GM12878 (cell line): ENCODE measurements around the gene RND1. TPM values are rescaled to one million over a fixed set of nuclear protein-coding genes. Genes with fewer than 3 reads are reported as not detected.

ENCODE experiments used
- ATAC-seq: fragments of 200-7000 bp; cut with Tn5 transposase; 3 replicates; pipeline ENCODE4 v1.9.1; 2020; ENCODE audit warnings: mild to moderate bottlenecking, moderate library complexity
- BruUV-seq: library from RNA; stranded (reverse); fragments of 400-500 nt; replicated peaks from 2 replicates; lab custom pipeline; 2021; lab: Mats Ljungman, UMichigan
- CTCF ChIA-PET: fragments of 300-600 bp; sonication (Branson Sonifier 250); formaldehyde crosslinking; extraction: SDS; loops from one replicate; lab custom pipeline; 2021; ENCODE audit warnings: inconsistent platforms; lab: Yijun Ruan, JAX
- POLR2A ChIA-PET: fragments of 350-600 bp; formaldehyde crosslinking; extraction: SDS; loops from one replicate; lab custom pipeline; 2021; ENCODE audit warnings: inconsistent platforms; lab: Charles Lee
- RAD21 ChIA-PET: fragments of 300-600 bp; sonication (Branson Sonifier 250); formaldehyde crosslinking; loops from one replicate; lab custom pipeline; 2023; ENCODE audit warnings: antibody characterized with exemption; ENCODE audit not compliant: unreplicated experiment; lab: Charles Lee
- SMC1A ChIA-PET: fragments of 300-600 bp; sonication (Branson Sonifier 250); formaldehyde crosslinking; loops from one replicate; lab custom pipeline; 2023; ENCODE audit not compliant: unreplicated experiment, uncharacterized antibody; lab: Charles Lee
- DNase-seq: peaks from one replicate; pipeline ENCODE4 v3.0.0-alpha.2; 2011; ENCODE audit warnings: low read depth, low spot score
- FAIRE-seq: peaks from 3 replicates; lab custom pipeline; 2011; peaks lifted over from hg19 to GRCh38; lab: Jason Lieb, UNC
- H2AFZ ChIP-seq: 2 replicates; pipeline ENCODE4 v1.6.0; 2011; ENCODE audit warnings: low read depth, low read length, control low read depth; ENCODE audit not compliant: control insufficient read depth
- H3K27ac ChIP-seq: 2 replicates; pipeline ENCODE4 v1.5.1; 2011; ENCODE audit warnings: control low read depth; ENCODE audit not compliant: control insufficient read depth, insufficient read depth
- H3K27me3 ChIP-seq, 2 experiments: replicated peaks in 1 of 2; 2 replicates each; pipeline versions ENCODE4 v1.6.0 to v1.6.1; 2011; ENCODE audit warnings: low read length in 1 of 2; ENCODE audit not compliant: control insufficient read depth in 2 of 2, insufficient read depth in 2 of 2
- H3K36me3 ChIP-seq, 2 experiments: 2 replicates each; pipeline ENCODE4 v1.5.1; 2011; ENCODE audit warnings: low read length in 1 of 2; ENCODE audit not compliant: control insufficient read depth in 2 of 2, insufficient read depth in 2 of 2
- H3K4me1 ChIP-seq: 2 replicates; pipeline ENCODE4 v1.6.1; 2011; ENCODE audit warnings: mild to moderate bottlenecking, low read length, moderate library complexity, mixed read lengths; ENCODE audit not compliant: control insufficient read depth, insufficient read depth
- H3K4me2 ChIP-seq: 2 replicates; pipeline ENCODE4 v1.6.0; 2011; ENCODE audit warnings: control low read depth; ENCODE audit not compliant: control insufficient read depth, insufficient read depth
- H3K4me3 ChIP-seq: fragments of 200-600 bp; sonication (generic); 2 replicates; pipeline ENCODE4 v1.5.1; 2016
- H3K79me2 ChIP-seq: 2 replicates; pipeline ENCODE4 v1.6.0; 2011; ENCODE audit warnings: low read length; ENCODE audit not compliant: control insufficient read depth, insufficient read depth
- H3K9ac ChIP-seq: 2 replicates; pipeline ENCODE4 v1.8.0; 2011; ENCODE audit warnings: low read length, control low read depth, mixed read lengths; ENCODE audit not compliant: control insufficient read depth, insufficient read depth
- H3K9me3 ChIP-seq: replicated peaks from 3 replicates; pipeline ENCODE4 v1.5.1; 2011; ENCODE audit warnings: mild to moderate bottlenecking, low read length; ENCODE audit not compliant: control insufficient read depth, insufficient read depth
- H4K20me1 ChIP-seq: 2 replicates; pipeline ENCODE4 v1.6.0; 2011; ENCODE audit not compliant: control insufficient read depth, insufficient read depth
- ATF7 ChIP-seq: fragments of 450-650 bp; IDR thresholded peaks from 2 replicates; pipeline ENCODE4 v1.6.1; 2016; ENCODE audit warnings: low read depth, mild to moderate bottlenecking
- BMI1 ChIP-seq: fragments of 450-650 bp; IDR thresholded peaks from 2 replicates; pipeline ENCODE4 v1.6.1; 2016; ENCODE audit warnings: mild to moderate bottlenecking, moderate library complexity, borderline replicate concordance
- CHD1 ChIP-seq: IDR thresholded peaks from 2 replicates; pipeline ENCODE4 v1.6.1; 2012; ENCODE audit warnings: low read depth, low read length, improper control_type of control experiment
- DPF2 ChIP-seq: fragments of 450-650 bp; IDR thresholded peaks from 2 replicates; pipeline ENCODE4 v1.6.1; 2017; ENCODE audit warnings: mild to moderate bottlenecking
- HCFC1 ChIP-seq: fragments of 150-350 bp; IDR thresholded peaks from 2 replicates; pipeline ENCODE4 v1.6.1; 2014; ENCODE audit warnings: low read length
- IRF5 ChIP-seq: fragments of 450-650 bp; IDR thresholded peaks from 2 replicates; pipeline ENCODE4 v1.6.1; 2017; ENCODE audit warnings: borderline replicate concordance
- MTA3 ChIP-seq: IDR thresholded peaks from 2 replicates; pipeline ENCODE4 v1.6.1; 2012; ENCODE audit warnings: low read length, inconsistent platforms, borderline replicate concordance
- POLR2AphosphoS2 ChIP-seq: IDR thresholded peaks from 2 replicates; pipeline ENCODE4 v1.6.1; 2011; ENCODE audit warnings: low read depth, mild to moderate bottlenecking, low read length, improper control_type of control experiment, moderate library complexity
- RUNX3 ChIP-seq: IDR thresholded peaks from 2 replicates; pipeline ENCODE4 v1.6.1; 2012; ENCODE audit warnings: low read length, inconsistent platforms
- SIN3A ChIP-seq: IDR thresholded peaks from 2 replicates; pipeline ENCODE4 v1.6.1; 2012; ENCODE audit warnings: low read depth, low read length, improper control_type of control experiment
- SIX5 ChIP-seq: IDR thresholded peaks from 2 replicates; pipeline ENCODE4 v1.6.1; 2011; ENCODE audit warnings: mild to moderate bottlenecking, low read depth, low read length, moderate library complexity; ENCODE audit not compliant: severe bottlenecking
- SMARCA5 ChIP-seq: fragments of 450-650 bp; IDR thresholded peaks from 2 replicates; pipeline ENCODE4 v1.6.1; 2017; ENCODE audit warnings: mild to moderate bottlenecking
- WRNIP1 ChIP-seq: IDR thresholded peaks from 2 replicates; pipeline ENCODE4 v1.6.1; 2011; ENCODE audit warnings: low read depth, low read length, improper control_type of control experiment, borderline replicate concordance
- YY1 ChIP-seq: IDR thresholded peaks from 2 replicates; pipeline ENCODE4 v1.6.1; 2011; ENCODE audit warnings: low read depth, mild to moderate bottlenecking, low read length
- WGBS: methylation state at CpG from one replicate; pipeline ENCODE4 v1.1.6; 2016; ENCODE audit warnings: low lambda C conversion rate; ENCODE audit not compliant: insufficient replicate concordance, insufficient coverage; ENCODE audit errors: missing lambda C conversion rate; 5-methylcytosine and 5-hydroxymethylcytosine counted together
- in situ Hi-C: fragments of 300-500 bp; cut with MboI; formaldehyde crosslinking; loops from 9 replicates; pipeline ENCODE4 v1.14.3; 2018; ENCODE audit warnings: mixed read lengths
- intact Hi-C: fragments of 100-400 bp; cut with micrococcal nuclease; formaldehyde crosslinking; loops from one replicate; pipeline ENCODE4 v1.14.2; 2022; ENCODE audit not compliant: unreplicated experiment
- polyA plus RNA-seq, 11 experiments: library from polyadenylated mRNA; depleted of rRNA in 4 of 11; unstranded in 6 of 11; stranded (reverse) in 5 of 11; fragments of >200 nt; fragmentation: Nextera tagmentation in 4 of 11; fragmentation: Illumina TruSeq in 1 of 11; extraction: Ambion mirVana in 4 of 11; extraction: Trizol in 1 of 11; gene quantifications; 1 replicate in 1 of 11; 2 replicates in 10 of 11; pipeline versions ENCODE4 v1.2.1 to v1.2.3, GENCODE V29; 2011 to 2016; ENCODE audit warnings: inconsistent platforms in 2 of 11, missing spikeins in 2 of 11, low read depth in 1 of 11
- total RNA-seq, 4 experiments: library from RNA; depleted of rRNA in 3 of 4; stranded (reverse); fragments of >200 nt in 3 of 4; fragmentation: Illumina TruSeq in 1 of 4; extraction: Trizol in 1 of 4; gene quantifications; 2 replicates each; pipeline versions ENCODE4 v1.2.1 to v1.2.3, GENCODE V29; 2013 to 2021
- TF ChIP-seq, protein P1 (sequence below): fragments of 450-650 bp; IDR thresholded peaks from 2 replicates; pipeline ENCODE4 v1.6.1; 2018; ENCODE audit warnings: borderline replicate concordance, mild to moderate bottlenecking; ENCODE audit not compliant: partially characterized antibody
- TF ChIP-seq, protein P2 (sequence below): fragments of 450-650 bp; IDR thresholded peaks from 2 replicates; pipeline ENCODE4 v1.6.1; 2016; ENCODE audit warnings: mild to moderate bottlenecking
- TF ChIP-seq, protein P3 (sequence below), 3 experiments: IDR thresholded peaks in 2 of 3; conservative IDR thresholded peaks in 1 of 3; 2 replicates each; pipeline ENCODE4 v1.5.1; 2011; ENCODE audit warnings: low read depth in 3 of 3, low read length in 3 of 3, mild to moderate bottlenecking in 3 of 3, control low read depth in 2 of 3, moderate library complexity in 2 of 3, inconsistent platforms in 1 of 3, mixed read lengths in 1 of 3; ENCODE audit not compliant: control insufficient read depth in 2 of 3, insufficient read depth in 1 of 3; ENCODE audit errors: extremely low read depth in 1 of 3

Gene RND1
- total and polyA plus RNA-seq, 10 of the 15 experiments (the other 5 are each of a cell fraction or from before 2014, with no cell fraction given) = 0.24 to 5.1 (median 1.5) TPM

GRCh38 chr12:48903982-48904411, 38.3 kb upstream of the RND1 start:
- ChIA-PET RAD21 (interaction anchor here (2.3 to 6.3 kb wide), 3 partner anchors 13 to 84 kb away, joined by 8 to 49 read pairs (median 12); partner anchors contain the start of gene DDX23), POLR2A (interaction anchor here (0.6 to 5.5 kb wide), 4 partner anchors 22 to 53 kb away, joined by 3 to 36 read pairs (median 5); partner anchors contain the start of genes ARF3, FKBP11 and RND1), CTCF (interaction anchor here (0.6 to 7.0 kb wide), 34 partner anchors 9 to 292 kb away, joined by 3 to 112 read pairs (median 6); partner anchors contain the start of genes DDX23, FKBP11, RND1 and WNT1), SMC1A (interaction anchor here (0.6 to 4.5 kb wide), 12 partner anchors 14 to 658 kb away, joined by 3 to 20 read pairs (median 4); partner anchors contain the start of genes DDX23 and RND1)
- Histone ChIP-seq H3K4me3 (peak overlapping the region; percentile 40; the same call in 1 of the 2 replicates), H3K9me3 (no peaks in the 10 kb centered on the region), H3K79me2 (no peaks in the 10 kb centered on the region), H3K4me2 (peak overlapping the region; percentile 75), H3K27ac (no peak overlapping the region), H3K9ac (no peak overlapping the region), H2AFZ (peak overlapping the region; percentile 64), H3K36me3 (no peaks in the 10 kb centered on the region), H3K4me1 (peaks cover 8% of the 10 kb centered on the region; the same call in 1 of the 2 replicates), H4K20me1 (no peaks in the 10 kb centered on the region), H3K27me3 (no peaks in the 10 kb centered on the region; a peak in 1 of 4 replicates)
- intact Hi-C loops (loop anchor here (5.0 kb wide), 1 partner anchor 93 kb away; the partner anchor contains the start of gene DDN), in situ Hi-C loops (no loop called here)
- peak; percentile 97 for ATAC-seq
- FAIRE-seq = peak; percentile 92
- peak; percentile 20 for DNase-seq
- 3% methylated on average over 19 of the region's 19 CpGs for WGBS
- BruUV-seq = no TSS peak
- TF ChIP-seq MTA3 (no peak), YY1 (peak; percentile 78; the same call in 1 of the 2 replicates), RUNX3 (peak; percentile 32; the same call in 1 of the 2 replicates), SIN3A (peak; percentile 92), WRNIP1 (no peak), DPF2 (no peak), ATF7 (peak; percentile 12; the same call in 1 of the 2 replicates), CHD1 (no peak), HCFC1 (peak; percentile 58), IRF5 (no peak), POLR2AphosphoS2 (no peak), BMI1 (peak; percentile 95), SMARCA5 (0 out of 2 replicates have a peak, but pooled peaks have one; percentile 27), SIX5 (peak; percentile 8)
- TF ChIP-seq, protein P1, sequence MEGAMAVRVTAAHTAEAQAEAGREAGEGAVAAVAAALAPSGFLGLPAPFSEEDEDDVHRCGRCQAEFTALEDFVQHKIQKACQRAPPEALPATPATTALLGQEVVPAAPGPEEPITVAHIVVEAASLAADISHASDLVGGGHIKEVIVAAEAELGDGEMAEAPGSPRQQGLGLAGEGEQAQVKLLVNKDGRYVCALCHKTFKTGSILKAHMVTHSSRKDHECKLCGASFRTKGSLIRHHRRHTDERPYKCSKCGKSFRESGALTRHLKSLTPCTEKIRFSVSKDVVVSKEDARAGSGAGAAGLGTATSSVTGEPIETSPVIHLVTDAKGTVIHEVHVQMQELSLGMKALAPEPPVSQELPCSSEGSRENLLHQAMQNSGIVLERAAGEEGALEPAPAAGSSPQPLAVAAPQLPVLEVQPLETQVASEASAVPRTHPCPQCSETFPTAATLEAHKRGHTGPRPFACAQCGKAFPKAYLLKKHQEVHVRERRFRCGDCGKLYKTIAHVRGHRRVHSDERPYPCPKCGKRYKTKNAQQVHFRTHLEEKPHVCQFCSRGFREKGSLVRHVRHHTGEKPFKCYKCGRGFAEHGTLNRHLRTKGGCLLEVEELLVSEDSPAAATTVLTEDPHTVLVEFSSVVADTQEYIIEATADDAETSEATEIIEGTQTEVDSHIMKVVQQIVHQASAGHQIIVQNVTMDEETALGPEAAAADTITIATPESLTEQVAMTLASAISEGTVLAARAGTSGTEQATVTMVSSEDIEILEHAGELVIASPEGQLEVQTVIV = no peak
- TF ChIP-seq, protein P2, sequence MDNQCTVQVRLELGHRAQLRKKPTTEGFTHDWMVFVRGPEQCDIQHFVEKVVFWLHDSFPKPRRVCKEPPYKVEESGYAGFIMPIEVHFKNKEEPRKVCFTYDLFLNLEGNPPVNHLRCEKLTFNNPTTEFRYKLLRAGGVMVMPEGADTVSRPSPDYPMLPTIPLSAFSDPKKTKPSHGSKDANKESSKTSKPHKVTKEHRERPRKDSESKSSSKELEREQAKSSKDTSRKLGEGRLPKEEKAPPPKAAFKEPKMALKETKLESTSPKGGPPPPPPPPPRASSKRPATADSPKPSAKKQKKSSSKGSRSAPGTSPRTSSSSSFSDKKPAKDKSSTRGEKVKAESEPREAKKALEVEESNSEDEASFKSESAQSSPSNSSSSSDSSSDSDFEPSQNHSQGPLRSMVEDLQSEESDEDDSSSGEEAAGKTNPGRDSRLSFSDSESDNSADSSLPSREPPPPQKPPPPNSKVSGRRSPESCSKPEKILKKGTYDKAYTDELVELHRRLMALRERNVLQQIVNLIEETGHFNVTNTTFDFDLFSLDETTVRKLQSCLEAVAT = 0 out of 2 replicates have a peak, but pooled peaks have one; percentile 20
- TF ChIP-seq, protein P3, sequence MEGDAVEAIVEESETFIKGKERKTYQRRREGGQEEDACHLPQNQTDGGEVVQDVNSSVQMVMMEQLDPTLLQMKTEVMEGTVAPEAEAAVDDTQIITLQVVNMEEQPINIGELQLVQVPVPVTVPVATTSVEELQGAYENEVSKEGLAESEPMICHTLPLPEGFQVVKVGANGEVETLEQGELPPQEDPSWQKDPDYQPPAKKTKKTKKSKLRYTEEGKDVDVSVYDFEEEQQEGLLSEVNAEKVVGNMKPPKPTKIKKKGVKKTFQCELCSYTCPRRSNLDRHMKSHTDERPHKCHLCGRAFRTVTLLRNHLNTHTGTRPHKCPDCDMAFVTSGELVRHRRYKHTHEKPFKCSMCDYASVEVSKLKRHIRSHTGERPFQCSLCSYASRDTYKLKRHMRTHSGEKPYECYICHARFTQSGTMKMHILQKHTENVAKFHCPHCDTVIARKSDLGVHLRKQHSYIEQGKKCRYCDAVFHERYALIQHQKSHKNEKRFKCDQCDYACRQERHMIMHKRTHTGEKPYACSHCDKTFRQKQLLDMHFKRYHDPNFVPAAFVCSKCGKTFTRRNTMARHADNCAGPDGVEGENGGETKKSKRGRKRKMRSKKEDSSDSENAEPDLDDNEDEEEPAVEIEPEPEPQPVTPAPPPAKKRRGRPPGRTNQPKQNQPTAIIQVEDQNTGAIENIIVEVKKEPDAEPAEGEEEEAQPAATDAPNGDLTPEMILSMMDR (IDR thresholded peaks at IDR 0.05 in 2 of 3, conservative IDR thresholded peaks at IDR 0.05 in 1 of 3; ENCODE audit: control insufficient read depth in 2 of 3, extremely low read depth in 1 of 3, insufficient read depth in 1 of 3, low read depth in 3 of 3, low read length in 3 of 3) = peak; percentile 66 to 81 (median 75)
